ENCODE measurements around the gene COL5A2.
A peak's percentile ranks its signal among the peaks of the same experiment; 100 is the strongest.

Gene COL5A2

DNA sequence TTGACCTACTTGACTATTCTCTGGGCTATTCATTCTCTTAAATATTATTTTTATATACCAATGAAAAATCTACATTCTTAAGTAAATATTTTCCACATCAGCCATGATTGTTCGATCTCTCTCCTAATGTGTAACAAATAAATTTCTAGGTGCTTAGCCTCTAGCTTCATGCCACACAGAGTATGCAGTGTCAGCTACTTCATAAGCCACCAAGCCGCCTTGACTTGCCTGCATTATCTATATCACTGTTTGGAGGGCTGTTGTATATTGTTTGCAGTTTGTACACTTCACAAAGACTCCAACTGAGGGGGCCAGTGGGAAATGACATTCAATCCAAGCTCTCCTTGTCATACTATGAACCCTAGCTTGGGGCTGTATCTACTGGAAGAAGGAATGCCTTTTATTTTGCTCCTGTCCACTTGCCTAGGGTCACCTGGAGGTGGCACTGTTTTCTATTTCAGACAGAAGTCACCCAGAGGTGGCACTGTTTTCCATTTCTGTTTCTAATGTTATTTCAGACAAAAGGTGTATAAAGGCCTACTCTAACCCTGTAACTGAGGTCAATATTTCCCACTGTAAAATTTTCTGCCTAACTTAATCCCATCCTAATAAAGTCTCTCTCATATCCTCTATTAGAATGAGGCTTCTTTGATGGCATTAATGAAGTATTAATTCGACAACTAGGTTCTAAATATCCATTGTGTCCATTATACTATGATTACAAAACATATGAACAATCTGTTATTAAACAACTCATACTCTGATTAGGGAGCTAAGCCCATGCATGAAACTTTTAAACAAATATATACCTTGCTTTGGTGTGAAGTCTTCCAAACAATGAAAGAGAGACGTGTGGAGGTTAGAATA, 36.4 kb downstream of the COL5A2 start:
- Histone ChIP-seq H3K79me2 (ENCODE audit: insufficient read depth, low read length) (no peaks in the 10 kb centered on the region), H2AFZ (ENCODE audit: low read depth, low read length) (no peak overlapping the region), H4K20me1 (ENCODE audit: insufficient read depth, low read length) (no peaks in the 10 kb centered on the region), H3K27me3 (ENCODE audit: insufficient read depth, low read length, poor library complexity) (no peaks in the 10 kb centered on the region), H3K27ac (ENCODE audit: low read length) (no peak overlapping the region), H3K36me3 (ENCODE audit: insufficient read depth, low read length) (no peaks in the 10 kb centered on the region), H3K4me2 (ENCODE audit: insufficient read depth, low read length) (no peak overlapping the region), H3K4me3 (ENCODE audit: low read depth in 1 of 2, low read length in 2 of 2) (no peak overlapping the region), H3K4me1 (ENCODE audit: insufficient read depth, low read length) (no peaks in the 10 kb centered on the region), H3K9me3 (ENCODE audit: insufficient read depth, low read length, severe bottlenecking) (no peaks in the 10 kb centered on the region), H3K9ac (ENCODE audit: low read depth, low read length) (no peak overlapping the region)
- ATAC-seq (ENCODE audit: insufficient read depth, low read depth), result peak; percentile 95
- TF ChIP-seq, protein P1, sequence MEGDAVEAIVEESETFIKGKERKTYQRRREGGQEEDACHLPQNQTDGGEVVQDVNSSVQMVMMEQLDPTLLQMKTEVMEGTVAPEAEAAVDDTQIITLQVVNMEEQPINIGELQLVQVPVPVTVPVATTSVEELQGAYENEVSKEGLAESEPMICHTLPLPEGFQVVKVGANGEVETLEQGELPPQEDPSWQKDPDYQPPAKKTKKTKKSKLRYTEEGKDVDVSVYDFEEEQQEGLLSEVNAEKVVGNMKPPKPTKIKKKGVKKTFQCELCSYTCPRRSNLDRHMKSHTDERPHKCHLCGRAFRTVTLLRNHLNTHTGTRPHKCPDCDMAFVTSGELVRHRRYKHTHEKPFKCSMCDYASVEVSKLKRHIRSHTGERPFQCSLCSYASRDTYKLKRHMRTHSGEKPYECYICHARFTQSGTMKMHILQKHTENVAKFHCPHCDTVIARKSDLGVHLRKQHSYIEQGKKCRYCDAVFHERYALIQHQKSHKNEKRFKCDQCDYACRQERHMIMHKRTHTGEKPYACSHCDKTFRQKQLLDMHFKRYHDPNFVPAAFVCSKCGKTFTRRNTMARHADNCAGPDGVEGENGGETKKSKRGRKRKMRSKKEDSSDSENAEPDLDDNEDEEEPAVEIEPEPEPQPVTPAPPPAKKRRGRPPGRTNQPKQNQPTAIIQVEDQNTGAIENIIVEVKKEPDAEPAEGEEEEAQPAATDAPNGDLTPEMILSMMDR (IDR thresholded peaks at IDR 0.05; ENCODE audit: borderline replicate concordance, extremely low read depth, low read length, poor library complexity, severe bottlenecking), result peak; percentile 88
- TF ChIP-seq EZH2 (IDR thresholded peaks at IDR 0.05; ENCODE audit: borderline replicate concordance, low read depth, low read length, severe bottlenecking), result no peak
- peak; percentile 51 for DNase-seq

DNA sequence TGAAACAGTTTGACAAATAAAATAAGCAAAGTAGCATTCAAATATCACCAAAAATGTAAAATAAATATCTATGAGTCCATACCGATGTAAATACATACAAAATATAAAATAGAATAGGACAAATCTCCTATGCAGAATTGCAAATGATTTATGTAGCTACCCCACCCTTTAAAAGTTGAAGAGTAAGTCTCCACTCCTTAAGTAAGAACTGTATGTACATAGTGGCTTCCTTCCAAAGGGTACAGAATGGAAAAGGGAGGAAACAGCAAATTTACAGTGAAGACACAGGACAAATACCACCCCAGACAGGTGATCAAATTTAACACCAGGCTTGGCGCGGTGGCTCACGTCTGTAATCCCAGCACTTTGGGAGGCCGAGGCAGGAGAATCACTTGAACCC, 40.8 kb downstream of the COL5A2 start:
- TF ChIP-seq EZH2 (IDR thresholded peaks at IDR 0.05; ENCODE audit: borderline replicate concordance, low read depth, low read length, severe bottlenecking), result no peak
- TF ChIP-seq, protein P1 (IDR thresholded peaks at IDR 0.05; ENCODE audit: borderline replicate concordance, extremely low read depth, low read length, poor library complexity, severe bottlenecking), result no peak
- H3K27ac ChIP-seq (ENCODE audit: low read length), result no peak overlapping the region

DNA sequence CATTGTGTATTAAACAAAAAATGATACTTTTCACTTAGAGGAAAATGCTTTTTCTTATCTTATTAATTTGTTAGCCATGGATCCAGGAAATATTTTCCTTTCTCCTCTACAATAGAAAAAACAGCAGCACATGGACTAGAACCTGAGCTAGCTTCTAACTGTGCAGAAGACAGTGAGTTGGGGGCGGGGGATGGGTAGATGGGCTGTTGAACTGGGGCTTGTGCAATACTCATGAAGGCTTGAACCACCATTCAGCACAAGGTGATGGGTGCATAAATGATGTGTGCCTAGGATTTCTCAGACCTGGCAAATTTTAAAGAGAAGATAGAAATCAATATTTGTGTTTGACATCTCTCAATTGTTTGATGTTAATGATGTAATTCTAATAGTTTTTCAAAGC, 42.0 kb downstream of the COL5A2 start:
- no peaks in the 10 kb centered on the region for H3K9me3 ChIP-seq (ENCODE audit: insufficient read depth, low read length, severe bottlenecking)
- no peak overlapping the region for H3K27ac ChIP-seq (ENCODE audit: low read length)
- H3K4me1 ChIP-seq (ENCODE audit: insufficient read depth, low read length), result no peaks in the 10 kb centered on the region
- H3K9ac ChIP-seq (ENCODE audit: low read depth, low read length), result no peak overlapping the region
- no peak overlapping the region for H2AFZ ChIP-seq (ENCODE audit: low read depth, low read length)
- no peaks in the 10 kb centered on the region for H4K20me1 ChIP-seq (ENCODE audit: insufficient read depth, low read length)
- no peaks in the 10 kb centered on the region for H3K27me3 ChIP-seq (ENCODE audit: insufficient read depth, low read length, poor library complexity)
- ATAC-seq (ENCODE audit: insufficient read depth, low read depth), result no peak
- H3K36me3 ChIP-seq (ENCODE audit: insufficient read depth, low read length), result no peaks in the 10 kb centered on the region
- no peak for TF ChIP-seq EZH2 (IDR thresholded peaks at IDR 0.05; ENCODE audit: borderline replicate concordance, low read depth, low read length, severe bottlenecking)
- TF ChIP-seq, protein P1 (IDR thresholded peaks at IDR 0.05; ENCODE audit: borderline replicate concordance, extremely low read depth, low read length, poor library complexity, severe bottlenecking), result no peak
- no peak overlapping the region for H3K4me3 ChIP-seq (ENCODE audit: low read depth in 1 of 2, low read length in 2 of 2)
- H3K79me2 ChIP-seq (ENCODE audit: insufficient read depth, low read length), result no peaks in the 10 kb centered on the region
- no peak overlapping the region for H3K4me2 ChIP-seq (ENCODE audit: insufficient read depth, low read length)
- no peak for DNase-seq

More for the DNA sequence above, 40.8 kb downstream of the COL5A2 start:
- H3K4me3 ChIP-seq (ENCODE audit: low read depth in 1 of 2, low read length in 2 of 2), result no peak overlapping the region
- H3K36me3 ChIP-seq (ENCODE audit: insufficient read depth, low read length), result no peaks in the 10 kb centered on the region
- H4K20me1 ChIP-seq (ENCODE audit: insufficient read depth, low read length), result no peaks in the 10 kb centered on the region
- no peak overlapping the region for H3K4me2 ChIP-seq (ENCODE audit: insufficient read depth, low read length)
- H3K9me3 ChIP-seq (ENCODE audit: insufficient read depth, low read length, severe bottlenecking), result no peaks in the 10 kb centered on the region
- ATAC-seq (ENCODE audit: insufficient read depth, low read depth) (no peak), DNase-seq (no peak)
- no peaks in the 10 kb centered on the region for H3K27me3 ChIP-seq (ENCODE audit: insufficient read depth, low read length, poor library complexity)
- H2AFZ ChIP-seq (ENCODE audit: low read depth, low read length), result no peak overlapping the region
- no peaks in the 10 kb centered on the region for H3K79me2 ChIP-seq (ENCODE audit: insufficient read depth, low read length)
- H3K9ac ChIP-seq (ENCODE audit: low read depth, low read length), result no peak overlapping the region
- H3K4me1 ChIP-seq (ENCODE audit: insufficient read depth, low read length), result no peaks in the 10 kb centered on the region

Measured in DND-41 (cell line).